ENCODE measurements around the gene CCDC179.

The CCDC179 gene

DNA sequence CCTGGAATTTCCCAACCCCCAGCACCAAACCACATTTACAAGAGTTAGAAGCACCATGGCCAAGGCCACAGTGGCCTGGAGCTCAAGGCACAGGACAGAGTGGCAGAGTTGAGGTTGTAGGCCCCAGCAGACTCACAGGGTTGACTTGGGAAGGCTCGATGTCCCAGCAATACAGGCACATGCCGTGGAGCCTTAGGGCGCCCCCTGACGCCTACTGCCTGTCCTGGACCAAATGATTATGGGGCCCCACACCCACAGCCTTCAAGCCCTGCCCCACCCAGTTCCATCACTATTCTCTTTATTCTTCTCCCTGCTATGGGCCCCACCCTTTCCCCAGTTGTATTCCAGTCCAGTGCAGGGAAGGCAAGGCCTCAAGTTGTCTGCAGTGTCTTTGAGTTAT lies at the start of gene CCDC179:
Gene CCDC179, minus strand, starts transcription at position 234 of the 400 bp plus-strand sequence. Its CDS starts 53 bp downstream, at position 181.
- no peak for DNase-seq

DNA sequence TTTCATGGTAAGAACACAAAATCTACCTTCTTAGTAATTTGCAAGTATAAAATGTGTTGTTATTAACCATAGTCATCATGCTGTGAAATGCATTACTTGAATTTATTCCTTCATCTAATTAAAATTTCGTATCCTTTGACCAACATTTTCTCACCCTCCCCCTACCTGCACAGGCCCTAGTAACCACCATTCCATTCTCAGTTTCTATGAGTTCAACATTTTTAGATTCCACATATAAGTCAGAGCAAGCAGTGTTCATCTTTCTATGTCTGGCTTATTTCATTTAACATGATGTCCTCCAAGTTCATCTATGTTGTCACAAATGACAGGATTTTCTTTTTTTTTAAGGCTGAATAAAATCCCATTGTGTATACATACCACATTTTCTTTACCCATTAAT lies 43.5 kb upstream of the CCDC179 start:
- no peak for DNase-seq

DNA sequence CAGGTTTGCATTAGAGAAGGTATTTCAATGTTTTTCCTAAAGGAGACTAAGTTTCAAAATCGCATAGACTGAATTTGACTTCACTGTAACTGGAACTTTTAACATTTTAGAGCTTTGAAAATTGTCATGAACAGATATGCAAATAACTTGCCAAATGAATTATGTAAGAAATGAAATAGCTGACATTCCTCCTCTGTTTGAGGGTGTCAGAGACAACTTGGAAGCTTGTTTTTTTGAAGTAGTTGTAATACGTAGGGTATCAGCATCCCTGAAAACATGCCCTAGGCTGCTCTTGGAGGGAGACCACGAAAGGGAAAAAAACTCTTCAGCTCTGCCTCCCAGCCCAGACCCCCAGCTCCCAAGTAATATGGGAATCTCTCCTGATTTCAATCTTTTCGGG lies 41.3 kb upstream of the CCDC179 start:
- no peak for DNase-seq

DNA sequence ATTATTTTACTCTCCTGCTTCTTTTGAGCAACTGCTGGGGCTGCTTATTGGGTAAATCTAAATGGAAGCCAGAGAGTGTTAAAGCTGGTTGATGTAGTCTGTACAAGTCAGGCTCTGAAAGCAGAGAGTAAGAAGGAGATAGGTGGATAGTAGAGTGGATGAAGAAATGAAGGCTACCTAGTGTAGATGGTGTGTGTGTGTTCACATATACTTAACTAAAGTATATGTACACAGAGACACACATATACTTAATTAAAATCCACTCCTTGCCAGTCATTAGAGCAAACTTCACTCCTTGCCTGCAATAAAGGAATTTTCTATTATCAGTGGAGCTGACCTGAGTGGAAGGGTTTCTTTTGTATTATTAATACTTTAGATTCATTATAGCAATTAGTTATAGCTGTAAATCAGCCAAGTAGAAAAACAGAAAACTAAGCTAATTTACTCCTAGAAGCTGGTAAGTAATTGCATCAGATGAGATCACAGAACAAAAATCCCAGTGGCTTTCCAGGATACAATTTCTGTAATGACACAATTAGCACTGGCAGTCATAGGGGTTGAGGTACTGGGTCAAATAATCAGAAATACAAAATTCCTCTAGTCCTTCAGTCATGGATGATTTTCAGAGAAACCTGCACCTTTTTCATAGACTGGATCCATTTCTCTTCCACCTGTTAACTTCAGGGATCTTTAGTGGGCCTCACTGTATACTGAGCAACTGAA lies 40.7 kb upstream of the CCDC179 start:
- no peak for DNase-seq

DNA sequence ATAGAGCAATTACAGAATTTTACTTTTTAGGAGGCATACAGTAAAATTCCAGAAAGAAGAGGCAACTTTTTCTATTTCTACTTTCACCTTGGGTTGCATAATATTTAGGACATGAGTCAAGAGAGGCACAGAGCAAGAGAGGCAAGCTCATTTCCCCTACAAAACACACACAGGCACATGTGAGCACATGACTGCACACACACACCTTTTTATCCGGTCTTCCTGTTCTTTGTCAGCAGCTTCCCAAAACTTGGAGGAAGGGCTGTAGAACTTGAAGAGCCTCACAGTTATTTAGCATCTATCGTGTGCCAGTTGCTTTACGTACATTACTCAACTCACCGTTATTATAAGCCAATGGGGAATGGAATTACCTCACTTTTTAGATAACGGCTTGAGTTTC lies 37.8 kb upstream of the CCDC179 start:
- DNase-seq, result no peak

DNA sequence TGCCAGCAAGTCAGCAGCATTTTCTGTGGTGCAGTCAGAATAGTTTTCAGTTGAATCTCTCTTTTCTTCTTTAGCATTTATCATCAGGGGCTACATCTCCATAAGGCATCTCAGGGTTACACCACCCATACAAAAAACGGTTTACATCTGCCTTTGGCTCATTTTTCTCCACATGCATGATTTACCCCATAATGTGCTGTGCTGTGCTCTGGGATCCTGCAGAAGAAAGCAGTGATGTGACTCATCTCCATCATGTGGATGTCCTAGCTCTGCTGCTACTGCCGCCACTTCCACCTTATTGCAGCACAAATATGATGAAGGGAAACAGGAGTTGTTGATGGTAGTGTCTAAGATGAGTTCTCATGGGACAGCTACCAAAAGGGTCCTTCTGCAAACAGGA lies 30.0 kb upstream of the CCDC179 start:
- no peak for DNase-seq

DNA sequence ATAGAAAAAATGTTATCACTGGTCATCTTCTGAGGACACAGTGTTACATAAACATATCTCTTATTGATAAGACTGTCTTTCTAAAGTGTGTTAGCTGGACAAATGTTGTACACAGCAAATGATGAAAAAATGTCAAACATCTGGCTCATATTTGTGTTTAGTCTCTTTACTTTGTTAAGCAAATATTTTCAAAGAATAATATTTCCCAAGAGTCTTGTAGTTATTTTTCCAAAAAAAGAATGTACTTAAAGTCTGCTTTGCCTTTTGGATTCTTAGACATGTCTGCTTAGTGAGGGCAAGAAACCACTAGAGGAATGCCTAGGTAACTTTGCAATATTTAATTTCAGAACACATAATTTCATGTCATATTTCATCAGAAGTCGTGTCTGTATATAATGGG lies 23.9 kb upstream of the CCDC179 start:
- DNase-seq, result no peak

DNA sequence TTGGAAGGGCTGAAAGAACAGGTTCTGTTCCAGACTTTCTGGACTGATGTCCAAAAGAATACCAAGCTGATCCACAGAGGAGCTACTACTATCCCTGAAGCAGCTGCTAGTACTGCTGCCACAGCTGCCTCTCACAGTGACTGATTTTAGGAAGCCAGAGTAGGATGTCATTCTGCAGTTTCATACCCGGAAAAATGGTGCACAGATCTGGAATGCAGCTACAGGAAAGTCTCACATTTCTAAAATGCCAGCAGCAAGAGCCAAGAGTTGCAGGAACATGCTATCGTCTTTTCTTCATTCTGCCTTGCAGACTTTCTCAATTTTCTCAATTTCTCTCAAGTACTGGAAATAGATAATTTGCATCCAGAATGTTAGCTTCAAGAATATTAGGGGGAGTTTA lies 19.4 kb upstream of the CCDC179 start:
- DNase-seq, result no peak

DNA sequence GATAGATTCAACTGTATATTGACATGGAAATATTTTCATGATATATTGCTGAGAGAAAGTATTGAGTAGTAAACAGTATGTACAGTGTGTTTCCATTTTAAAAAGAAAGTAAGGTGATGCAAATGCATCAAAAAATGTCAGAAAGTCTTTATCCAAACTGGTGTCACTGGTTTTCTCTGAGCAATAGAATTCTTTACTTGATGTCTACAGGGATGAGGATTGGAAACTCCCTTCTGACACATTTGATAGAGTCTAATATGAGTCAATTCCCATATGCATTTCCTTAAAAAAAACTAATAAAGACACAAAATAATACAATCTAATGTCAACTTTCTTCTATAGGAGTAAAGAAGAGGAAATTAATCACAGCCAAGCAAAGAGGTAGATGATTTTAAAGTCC lies 18.3 kb upstream of the CCDC179 start:
- DNase-seq, result no peak

DNA sequence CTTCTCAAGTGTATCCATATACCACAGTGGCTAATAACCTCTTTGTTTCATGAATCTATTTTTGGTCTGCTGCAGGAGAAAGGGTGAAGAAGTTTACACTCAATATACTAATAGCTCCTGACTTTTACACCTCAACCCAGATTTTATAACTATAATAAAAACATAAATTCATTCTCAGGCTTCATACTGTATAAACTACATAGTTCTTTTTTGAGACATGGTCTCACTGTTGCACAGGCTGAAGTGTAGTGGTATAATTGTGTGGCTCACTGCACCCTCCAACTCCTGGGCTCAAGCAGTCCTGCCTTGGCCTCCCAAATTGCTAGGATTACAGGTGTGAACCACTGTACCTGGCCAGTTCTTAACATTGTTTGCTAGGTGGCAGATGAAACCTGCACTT lies 17.8 kb upstream of the CCDC179 start:
- DNase-seq, result no peak

DNA sequence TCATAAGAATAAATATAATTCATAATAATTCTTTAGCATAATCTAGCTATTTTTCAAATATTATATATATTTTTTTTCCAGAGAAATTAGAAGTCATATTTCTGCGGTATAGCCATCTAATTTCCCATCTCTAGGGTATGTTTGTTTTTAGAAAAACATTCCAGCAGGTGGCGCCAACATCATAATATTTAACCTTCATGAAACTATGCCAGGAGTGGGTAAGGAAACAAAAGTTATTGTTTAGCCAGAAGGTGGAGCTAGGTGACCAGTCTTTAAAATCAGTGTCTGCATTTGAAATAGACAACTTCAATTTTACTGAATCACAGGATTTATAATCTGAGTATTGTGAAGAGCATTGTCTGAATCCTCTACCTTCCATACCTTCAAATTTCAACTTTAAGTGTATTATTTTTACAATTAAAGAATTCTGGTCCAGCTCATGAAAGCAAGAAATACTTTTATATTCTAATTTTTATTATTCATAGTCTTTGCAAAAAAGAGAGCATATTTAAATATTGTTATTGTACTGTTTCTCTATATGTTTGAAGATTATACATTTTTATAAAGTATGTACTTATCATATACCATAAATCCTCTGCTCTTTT lies 15.7 kb upstream of the CCDC179 start:
- DNase-seq, result peak; percentile 14

DNA sequence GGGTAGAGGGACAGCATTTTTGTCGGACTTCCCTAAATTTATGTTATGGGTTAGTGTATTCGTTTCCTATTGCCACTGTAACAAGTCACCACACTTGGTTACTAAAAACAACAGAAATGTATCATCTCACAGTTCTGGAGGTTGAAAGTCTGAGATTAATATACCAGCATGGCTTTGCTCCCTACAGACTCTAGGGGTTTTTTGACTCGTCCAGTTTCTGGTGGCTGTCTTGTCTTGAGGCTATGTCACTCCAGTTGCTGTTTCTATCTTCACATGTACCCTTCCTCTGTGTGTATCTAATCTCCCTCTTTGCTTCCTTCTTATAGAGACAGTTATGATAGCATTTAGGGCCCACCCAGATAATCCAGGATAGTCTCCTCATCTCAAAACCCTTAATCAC lies 9.1 kb upstream of the CCDC179 start:
- DNase-seq, result no peak

DNA sequence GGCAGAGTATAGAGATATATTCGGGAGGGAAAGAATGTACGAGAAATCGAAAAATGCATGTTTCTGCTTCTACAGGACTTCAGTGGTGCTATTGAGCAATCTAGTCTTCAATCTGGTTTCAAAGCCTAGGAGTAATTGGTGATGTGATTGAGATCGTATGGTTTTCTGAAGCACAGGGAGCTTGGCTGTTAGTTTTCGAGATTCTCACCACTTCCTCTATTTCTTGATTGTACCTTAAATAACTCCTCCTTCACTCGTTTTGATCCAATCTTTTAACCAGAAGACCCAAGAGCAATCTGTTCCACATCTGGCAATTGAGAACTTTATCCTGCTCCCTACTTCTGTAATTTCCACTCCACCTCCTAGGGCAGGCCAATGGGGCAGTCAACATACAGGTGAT lies 518 bp downstream of the CCDC179 start:
- no peak for DNase-seq

DNA sequence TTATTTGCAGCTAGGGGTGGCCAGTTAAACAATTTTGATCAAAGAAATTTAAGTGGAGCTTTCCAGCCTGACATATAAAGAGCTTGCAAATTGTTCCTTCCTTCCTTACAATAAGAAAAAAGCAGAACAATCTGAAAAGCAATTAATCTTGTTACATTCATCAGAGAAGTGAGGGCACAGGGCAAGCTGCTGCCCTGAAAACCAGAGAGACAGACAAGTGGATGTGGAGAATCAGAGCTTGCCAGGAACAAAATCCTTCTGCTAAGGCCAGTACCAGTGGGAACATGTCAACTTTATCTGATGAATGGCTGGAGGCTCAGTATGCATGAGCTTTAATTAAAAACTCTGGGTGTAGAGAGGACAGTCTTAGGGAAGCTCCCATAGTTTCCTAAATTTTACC lies 8.8 kb downstream of the CCDC179 start:
- no peak for DNase-seq

DNA sequence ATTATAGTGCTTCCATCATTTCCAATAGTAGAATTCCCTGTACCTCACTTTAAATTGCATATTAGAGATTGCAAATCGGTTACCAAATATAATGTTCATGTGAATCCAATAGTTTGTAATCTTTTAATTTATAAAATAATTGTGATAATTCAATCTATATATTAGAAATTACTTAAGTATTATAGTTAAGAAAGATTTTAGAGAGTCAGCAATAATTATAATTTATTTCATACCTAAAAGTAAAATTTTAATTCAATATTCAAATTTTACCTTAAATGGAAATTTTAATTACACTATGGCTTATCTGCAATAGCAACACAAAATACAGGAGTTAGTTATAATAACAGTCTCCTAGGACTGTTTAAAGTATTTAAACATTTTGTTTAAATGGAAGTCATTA lies 13.5 kb downstream of the CCDC179 start:
- no peak for DNase-seq

DNA sequence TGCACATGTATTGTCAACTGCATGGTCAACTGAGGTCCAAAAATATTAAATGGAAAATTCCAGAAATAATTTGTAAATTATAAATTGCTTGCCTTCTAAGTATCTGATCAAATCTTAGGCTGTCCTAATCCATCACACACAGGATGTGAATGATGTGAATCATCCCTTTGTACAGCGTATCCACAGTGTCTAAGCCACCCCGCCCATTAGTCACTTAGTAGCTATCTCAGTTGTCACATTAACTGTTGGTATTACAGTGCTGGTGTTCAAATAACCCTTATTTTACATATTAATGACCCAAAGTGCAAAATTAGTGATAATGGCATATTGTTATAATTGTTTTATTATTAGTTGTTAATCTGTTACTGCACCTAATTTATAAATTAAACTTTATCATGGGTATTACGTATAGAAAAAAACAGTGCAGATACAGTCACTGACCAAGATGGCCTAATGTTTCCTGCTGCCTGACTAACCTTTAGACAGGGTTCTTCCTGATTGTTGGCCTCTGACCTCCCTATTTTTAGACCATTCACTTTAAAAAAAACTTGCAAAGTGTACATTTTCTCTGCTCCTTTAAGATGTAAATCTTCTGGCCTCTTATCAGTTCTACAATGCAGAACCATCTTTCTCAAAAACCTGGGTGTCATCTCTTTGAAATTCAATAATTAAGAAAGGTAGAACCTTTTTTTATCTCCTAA lies 27.8 kb downstream of the CCDC179 start:
- DNase-seq, result no peak

DNA sequence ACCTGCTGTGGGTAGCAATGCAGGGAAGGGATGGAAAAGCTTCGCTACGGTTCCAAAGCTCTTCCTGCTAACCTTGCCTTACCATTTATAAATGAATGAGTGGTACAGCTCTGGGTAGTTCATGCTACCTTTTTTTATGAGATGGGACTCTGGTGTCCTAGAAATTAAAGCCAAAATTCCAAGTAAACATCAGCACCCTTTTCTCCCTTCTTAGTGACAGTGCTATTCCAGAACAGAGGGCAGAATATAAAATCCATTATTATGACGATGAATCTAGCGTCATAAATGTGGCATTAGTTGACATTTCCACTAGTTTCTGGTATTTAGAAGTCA lies 30.2 kb downstream of the CCDC179 start:
- DNase-seq, result no peak

DNA sequence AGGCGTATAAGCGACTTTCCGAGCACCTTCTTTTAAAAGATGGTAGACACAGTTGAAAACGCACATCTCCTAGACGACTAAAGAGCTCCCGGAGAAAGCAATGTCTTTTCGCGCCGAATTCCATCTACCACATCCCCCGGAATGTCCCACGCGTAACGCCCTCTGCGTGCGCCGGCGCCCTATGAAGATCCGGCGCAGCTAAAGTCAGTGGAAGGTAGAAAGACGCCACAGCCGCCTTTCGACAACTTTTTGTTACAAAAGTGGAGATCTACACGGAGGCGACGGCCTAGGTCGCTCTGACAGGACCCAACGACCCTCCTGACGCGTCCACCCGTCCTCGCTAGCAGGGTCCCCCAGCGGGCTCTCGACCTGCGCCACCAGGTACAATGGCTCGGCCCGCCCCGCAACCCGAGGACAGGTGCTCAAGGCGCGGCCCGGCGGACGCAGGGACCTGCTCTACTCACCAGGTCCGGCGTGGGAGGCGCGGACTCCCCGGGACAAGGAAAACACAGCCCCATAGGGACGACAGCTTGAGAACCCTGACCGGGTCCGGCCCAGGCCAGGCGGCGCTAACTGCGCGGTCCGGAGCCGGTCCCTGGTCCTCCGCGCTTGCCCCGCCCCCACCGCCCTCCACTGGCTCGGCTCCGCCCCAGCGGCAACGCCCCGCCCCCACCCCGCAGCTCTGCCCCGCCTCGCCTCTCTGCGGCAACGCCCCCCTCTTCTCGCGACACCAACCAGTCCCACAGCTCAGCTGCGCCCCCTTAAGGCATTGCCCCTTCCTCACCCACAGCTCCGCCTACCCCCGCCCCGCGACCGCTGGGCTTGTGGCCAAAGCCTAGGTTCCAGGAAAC lies 30.8 kb downstream of the CCDC179 start, which contains the start of gene SVIP:
Gene SVIP, minus strand, starts transcription at position 571 of the 851 bp plus-strand sequence. Its CDS starts 53 bp downstream, at position 518.
- peak; percentile 87 for DNase-seq

DNA sequence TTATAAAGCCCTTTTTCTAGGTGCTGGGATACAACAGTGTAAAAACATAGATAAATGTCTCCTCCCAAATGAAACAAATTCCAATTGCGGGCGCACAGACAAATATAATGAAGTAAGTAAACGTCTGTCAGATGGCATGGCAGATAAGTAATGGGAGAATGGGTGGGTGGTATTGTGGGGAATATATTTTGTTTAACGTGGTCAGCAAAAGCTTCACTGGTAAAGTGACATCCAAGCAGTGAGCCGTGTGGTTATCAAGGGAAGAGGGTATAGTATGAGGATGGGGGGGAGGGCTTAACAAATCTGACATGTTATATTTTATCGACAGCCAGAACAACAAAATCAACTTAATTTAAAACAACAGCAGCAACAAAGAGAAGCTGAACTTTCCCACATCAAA lies 31.9 kb downstream of the CCDC179 start:
- no peak for DNase-seq

DNA sequence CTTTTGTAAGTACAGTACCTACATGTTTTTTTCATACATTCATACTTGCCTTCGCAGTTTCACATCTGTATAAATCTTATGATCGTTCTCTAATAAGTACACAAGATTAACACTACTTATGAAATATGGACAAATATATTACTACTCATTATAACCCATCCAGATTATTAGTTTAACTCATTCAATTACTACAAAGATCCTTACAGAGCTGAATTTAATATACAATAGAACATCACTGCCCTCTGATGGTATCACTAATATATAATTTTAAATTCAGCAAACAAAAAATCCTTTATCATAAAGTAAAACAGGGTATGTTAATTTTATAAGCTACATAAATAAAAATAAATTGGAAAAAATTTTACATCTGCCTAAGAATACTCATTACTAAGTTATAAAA lies 38.1 kb downstream of the CCDC179 start:
- DNase-seq, result no peak

DNA sequence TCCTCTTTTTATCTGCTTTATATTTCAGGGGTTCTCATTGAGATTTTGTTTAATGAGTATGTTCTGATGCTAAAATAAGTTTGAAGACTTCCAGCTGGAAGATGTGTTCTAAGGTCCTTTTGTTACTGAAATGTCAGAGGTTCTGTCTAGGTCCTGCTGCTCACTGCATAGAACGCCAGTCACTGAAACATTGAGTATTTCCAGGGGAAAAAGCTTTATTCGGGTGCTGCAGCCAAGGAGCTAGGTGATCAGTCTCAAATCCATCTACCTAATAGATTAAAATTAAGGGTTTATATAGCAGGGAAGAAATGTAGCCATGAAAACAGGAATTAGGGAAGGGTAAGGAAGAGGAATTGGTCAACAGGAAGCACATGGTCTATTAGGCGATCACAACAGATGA lies 50.4 kb downstream of the CCDC179 start:
- no peak for DNase-seq

DNA sequence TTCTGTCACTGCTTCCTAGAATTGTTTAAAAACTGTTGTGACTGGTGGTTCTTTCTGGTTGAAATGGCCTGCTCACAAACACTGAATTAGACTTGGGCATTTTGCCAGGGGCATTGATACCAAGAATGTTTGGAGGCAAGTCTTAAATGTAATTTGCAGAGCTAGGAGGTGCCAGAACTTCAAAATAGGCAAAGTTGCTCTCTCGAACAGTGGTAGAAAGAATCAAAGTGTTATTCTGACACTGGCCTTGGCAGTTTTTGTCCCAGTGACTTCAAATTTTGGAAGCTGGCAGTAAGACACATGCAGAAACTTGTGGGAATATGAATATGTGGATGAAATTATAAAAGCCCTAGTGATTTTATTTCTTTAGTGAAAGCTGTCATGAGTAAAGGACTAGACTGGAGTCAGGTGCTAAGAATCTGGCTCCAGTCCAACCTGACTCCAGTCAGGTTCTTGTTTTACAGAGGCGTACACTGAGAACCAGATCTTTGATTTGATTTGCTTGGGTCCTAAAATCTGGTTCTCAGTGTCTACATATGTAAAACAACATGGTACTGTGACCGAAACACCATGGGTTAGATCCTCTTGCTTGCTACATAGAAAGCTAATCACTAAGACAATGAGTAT lies 51.6 kb downstream of the CCDC179 start:
- no peak for DNase-seq

All from activated effector memory CD4-positive, alpha-beta T cell treated with Interleukin-2 at 50 U/mL for 16 hours (primary cell).